ENCODE results near the gene GUCD1. TPM values are rescaled to one million over a fixed set of nuclear protein-coding genes. Genes with fewer than 3 reads are reported as not detected.

The GUCD1 gene
- total and polyA plus RNA-seq, 9 donors: 67.1 to 81.1 (median 72.5) TPM

GRCh38 chr22:24496661-24497060, 58.3 kb downstream of the GUCD1 start:
- 89% methylated on average over 2 of the region's 2 CpGs for WGBS (ENCODE audit: insufficient coverage)
- Histone ChIP-seq H3K4me3 (ENCODE audit: low read length) (no peak overlapping the region), H3K9me3 (replicated peaks; ENCODE audit: control insufficient read depth, low read depth, low read length) (no peaks in the 10 kb centered on the region), H3K4me1 (ENCODE audit: control insufficient read depth, insufficient read depth, low read length) (peaks cover 19% of the 10 kb centered on the region), H3K27me3 (ENCODE audit: control insufficient read depth, insufficient read depth, low read length) (peaks cover 38% of the 10 kb centered on the region), H3K36me3 (ENCODE audit: control insufficient read depth, insufficient read depth, low read length) (no peaks in the 10 kb centered on the region), H3K27ac (ENCODE audit: low read length) (no peak overlapping the region)
- no peak for DNase-seq

- Histone ChIP-seq H3K36me3 (ENCODE audit: control insufficient read depth, insufficient read depth, low read length) (no peaks in the 10 kb centered on the region), H3K4me1 (ENCODE audit: control insufficient read depth, insufficient read depth, low read length) (peaks cover 19% of the 10 kb centered on the region), H3K4me3 (ENCODE audit: low read length) (no peak overlapping the region), H3K27ac (ENCODE audit: low read length) (no peak overlapping the region), H3K27me3 (ENCODE audit: control insufficient read depth, insufficient read depth, low read length) (peaks cover 38% of the 10 kb centered on the region), H3K9me3 (replicated peaks; ENCODE audit: control insufficient read depth, low read depth, low read length) (no peaks in the 10 kb centered on the region)
- no peak for DNase-seq
- WGBS (ENCODE audit: insufficient coverage): no CpG with 5 or more reads among the region's 5 CpGs
These were observed 58.7 kb downstream of the GUCD1 start for GRCh38 chr22:24496234-24496633.

- H3K9me3 ChIP-seq (replicated peaks; ENCODE audit: control insufficient read depth, low read depth, low read length): no peaks in the 10 kb centered on the region
- no peak overlapping the region for H3K27ac ChIP-seq (ENCODE audit: low read length)
- DNase-seq: no peak
- H3K4me1 ChIP-seq (ENCODE audit: control insufficient read depth, insufficient read depth, low read length): peaks cover 10% of the 10 kb centered on the region
- H3K27me3 ChIP-seq (ENCODE audit: control insufficient read depth, insufficient read depth, low read length): peaks cover 38% of the 10 kb centered on the region
- 94% methylated on average over 15 of the region's 17 CpGs for WGBS (ENCODE audit: insufficient coverage)
- no peak overlapping the region for H3K4me3 ChIP-seq (ENCODE audit: low read length)
- no peaks in the 10 kb centered on the region for H3K36me3 ChIP-seq (ENCODE audit: control insufficient read depth, insufficient read depth, low read length)
These were observed 59.6 kb downstream of the GUCD1 start for GRCh38 chr22:24495365-24495675.

GRCh38 chr22:24494528-24495364, 60.2 kb downstream of the GUCD1 start, which contains the start of gene UPB1:
UPB1 (plus strand) TSS chr22:24495332; CDS start chr22:24495404, 72 bp downstream.
- Histone ChIP-seq H3K4me3 (ENCODE audit: low read length) (peak within 1 kb of the TSS; percentile 13), H3K27ac (ENCODE audit: low read length) (no peak within 1 kb of the TSS), H3K27me3 (ENCODE audit: control insufficient read depth, insufficient read depth, low read length) (peaks cover 38% of the 10 kb centered on the region), H3K4me1 (ENCODE audit: control insufficient read depth, insufficient read depth, low read length) (peaks cover 7% of the 10 kb centered on the region), H3K36me3 (ENCODE audit: control insufficient read depth, insufficient read depth, low read length) (no peaks in the 10 kb centered on the region), H3K9me3 (replicated peaks; ENCODE audit: control insufficient read depth, low read depth, low read length) (no peaks in the 10 kb centered on the region)
- DNase-seq: no peak
- WGBS (ENCODE audit: insufficient coverage): 23% methylated on average over 59 of the region's 76 CpGs

- Histone ChIP-seq H3K4me3 (ENCODE audit: low read length) (peak overlapping the region; percentile 13), H3K4me1 (ENCODE audit: control insufficient read depth, insufficient read depth, low read length) (peaks cover 7% of the 10 kb centered on the region), H3K27me3 (ENCODE audit: control insufficient read depth, insufficient read depth, low read length) (peaks cover 38% of the 10 kb centered on the region), H3K9me3 (replicated peaks; ENCODE audit: control insufficient read depth, low read depth, low read length) (no peaks in the 10 kb centered on the region), H3K27ac (ENCODE audit: low read length) (no peak overlapping the region), H3K36me3 (ENCODE audit: control insufficient read depth, insufficient read depth, low read length) (no peaks in the 10 kb centered on the region)
- no peak for DNase-seq
- WGBS (ENCODE audit: insufficient coverage): 23% methylated on average over 19 of the region's 21 CpGs
These were observed 60.8 kb downstream of the GUCD1 start for GRCh38 chr22:24494167-24494527.

- Histone ChIP-seq H3K36me3 (ENCODE audit: control insufficient read depth, insufficient read depth, low read length) (no peaks in the 10 kb centered on the region), H3K4me1 (ENCODE audit: control insufficient read depth, insufficient read depth, low read length) (peaks cover 7% of the 10 kb centered on the region), H3K27me3 (ENCODE audit: control insufficient read depth, insufficient read depth, low read length) (peaks cover 36% of the 10 kb centered on the region), H3K4me3 (ENCODE audit: low read length) (no peak overlapping the region), H3K9me3 (replicated peaks; ENCODE audit: control insufficient read depth, low read depth, low read length) (no peaks in the 10 kb centered on the region), H3K27ac (ENCODE audit: low read length) (no peak overlapping the region)
- DNase-seq: no peak
- WGBS (ENCODE audit: insufficient coverage): no CpG with 5 or more reads among the region's 3 CpGs
These were observed 62.5 kb downstream of the GUCD1 start for GRCh38 chr22:24492391-24492790.

Other genes with a start within 250 kb of the GUCD1 start
- 8.9 TPM for gene ADORA2A, start 127.5 kb downstream of the GUCD1 start, total RNA-seq
- 10 to 100 TPM in 5 of 8 donors, 1 to 10 TPM in 3; 8.1 to 15.5 (median 11.3) TPM for gene ADORA2A, start 127.5 kb downstream of the GUCD1 start, polyA plus RNA-seq (ENCODE audit: insufficient read depth in 1 of 8, insufficient read length in 8 of 8, low replicate concordance in 1 of 8)
- 0.75 TPM for gene UPB1, start 59.8 kb downstream of the GUCD1 start, total RNA-seq
- gene UPB1, start 59.8 kb downstream of the GUCD1 start, polyA plus RNA-seq (ENCODE audit: insufficient read depth in 1 of 8, insufficient read length in 8 of 8, low replicate concordance in 1 of 8): 1 to 10 TPM in 1 of 8 donors, under 1 TPM in 7; 0.29 to 1.0 (median 0.53) TPM
- 102 TPM for gene SNRPD3, start 861 bp upstream of the GUCD1 start, total RNA-seq
- 100 to 1,000 TPM; 103 to 151 (median 124) TPM for gene SNRPD3, start 861 bp upstream of the GUCD1 start, polyA plus RNA-seq (ENCODE audit: insufficient read depth in 1 of 8, insufficient read length in 8 of 8, low replicate concordance in 1 of 8)
- 9.8 TPM for gene LRRC75B, start 37.9 kb upstream of the GUCD1 start, total RNA-seq
- 10 to 100 TPM in 2 of 8 donors, 1 to 10 TPM in 6; 8.0 to 14.9 (median 8.9) TPM for gene LRRC75B, start 37.9 kb upstream of the GUCD1 start, polyA plus RNA-seq (ENCODE audit: insufficient read depth in 1 of 8, insufficient read length in 8 of 8, low replicate concordance in 1 of 8)
- 2.3 TPM for gene GGT1, start 48.1 kb upstream of the GUCD1 start, total RNA-seq
- 1 to 10 TPM; 2.4 to 7.8 (median 2.9) TPM for gene GGT1, start 48.1 kb upstream of the GUCD1 start, polyA plus RNA-seq (ENCODE audit: insufficient read depth in 1 of 8, insufficient read length in 8 of 8, low replicate concordance in 1 of 8)
- gene PIWIL3, start 219.6 kb upstream of the GUCD1 start, total RNA-seq: under 0.01 TPM
- under 1 TPM in 2 of 8 donors, not detected in 6; 0.06 to 0.07 TPM for gene PIWIL3, start 219.6 kb upstream of the GUCD1 start, polyA plus RNA-seq (ENCODE audit: insufficient read depth in 1 of 8, insufficient read length in 8 of 8, low replicate concordance in 1 of 8)

Data from muscle of leg (tissue), 11 donors.